AG08395 (cell line): Measurements from ENCODE around the gene TBPL1.

Experiments
- DNase-seq: peaks from one replicate; pipeline ENCODE4 v3.0.0; 2012; ENCODE audit warnings: mixed read lengths, low spot score

TBPL1 gene

GRCh38 chr6:133953634-133954415, 801 bp downstream of the TBPL1 start:
- DNase-seq, result no peak

- DNase-seq, result no peak
Measured at GRCh38 chr6:133954657-133955576, 1.9 kb downstream of the TBPL1 start.

DNA sequence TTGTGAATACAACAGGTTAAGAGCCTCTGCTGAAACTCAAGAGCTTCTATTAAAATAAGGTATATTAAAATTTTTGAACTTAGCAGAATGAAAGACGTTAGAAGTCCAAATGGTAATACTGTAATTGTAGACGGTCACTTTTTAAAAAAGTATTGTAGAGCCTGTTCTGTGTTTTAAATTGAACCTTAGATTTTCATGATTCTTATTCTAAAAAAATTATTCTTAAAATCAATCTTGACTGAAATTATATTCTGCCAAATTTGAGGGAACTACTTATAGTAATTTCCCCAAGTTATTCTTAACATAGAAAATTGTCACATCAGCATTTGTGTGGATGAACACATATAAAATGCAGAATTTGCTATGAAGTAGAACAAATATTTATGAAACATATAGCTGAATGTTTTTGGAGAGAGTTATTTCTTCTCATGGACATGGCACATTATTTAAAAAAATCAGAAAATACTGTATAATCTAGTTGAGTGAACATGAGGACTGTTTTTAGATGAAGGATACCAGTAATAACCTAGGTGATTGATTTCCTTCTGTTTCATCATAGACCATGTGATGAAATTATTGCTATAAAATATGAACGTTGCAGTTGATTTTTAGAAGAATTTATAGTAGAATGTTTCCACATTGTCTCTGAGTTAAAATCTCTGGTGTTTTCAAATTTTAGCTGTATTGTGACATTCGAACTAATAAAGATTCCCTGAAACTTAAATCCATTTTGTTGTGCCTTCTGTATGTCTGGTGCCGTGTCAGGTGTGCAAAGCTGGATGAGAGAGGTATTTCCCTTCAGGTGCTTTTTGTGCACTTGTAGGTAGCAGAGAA, 2.8 kb downstream of the TBPL1 start:
- no peak for DNase-seq

- no peak for DNase-seq
Measured at GRCh38 chr6:133956416-133957049, 3.5 kb downstream of the TBPL1 start.

- no peak for DNase-seq
Measured at GRCh38 chr6:133957227-133957626, 4.2 kb downstream of the TBPL1 start.

- DNase-seq, result no peak
Measured at GRCh38 chr6:133957780-133958242, 4.8 kb downstream of the TBPL1 start.

DNA sequence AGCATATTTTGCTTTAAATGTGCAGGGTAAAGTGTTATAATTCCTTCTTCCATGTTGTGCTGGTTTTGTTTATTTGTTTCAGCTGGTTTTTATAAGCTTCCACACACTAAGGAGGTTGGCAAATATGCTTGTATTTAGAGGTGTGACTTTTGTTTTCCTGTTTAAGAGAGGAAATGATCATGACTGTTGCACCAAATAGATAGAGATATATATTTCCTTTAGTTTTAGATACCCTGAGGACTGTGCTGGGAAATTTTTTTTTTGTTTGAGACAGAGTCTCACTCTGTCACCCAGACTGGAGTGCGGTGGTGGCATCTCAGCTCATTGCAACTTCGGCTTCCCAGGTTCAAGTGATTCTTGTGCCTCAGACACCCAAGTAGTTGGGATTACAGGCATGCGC, 5.8 kb downstream of the TBPL1 start:
- DNase-seq, result no peak

DNA sequence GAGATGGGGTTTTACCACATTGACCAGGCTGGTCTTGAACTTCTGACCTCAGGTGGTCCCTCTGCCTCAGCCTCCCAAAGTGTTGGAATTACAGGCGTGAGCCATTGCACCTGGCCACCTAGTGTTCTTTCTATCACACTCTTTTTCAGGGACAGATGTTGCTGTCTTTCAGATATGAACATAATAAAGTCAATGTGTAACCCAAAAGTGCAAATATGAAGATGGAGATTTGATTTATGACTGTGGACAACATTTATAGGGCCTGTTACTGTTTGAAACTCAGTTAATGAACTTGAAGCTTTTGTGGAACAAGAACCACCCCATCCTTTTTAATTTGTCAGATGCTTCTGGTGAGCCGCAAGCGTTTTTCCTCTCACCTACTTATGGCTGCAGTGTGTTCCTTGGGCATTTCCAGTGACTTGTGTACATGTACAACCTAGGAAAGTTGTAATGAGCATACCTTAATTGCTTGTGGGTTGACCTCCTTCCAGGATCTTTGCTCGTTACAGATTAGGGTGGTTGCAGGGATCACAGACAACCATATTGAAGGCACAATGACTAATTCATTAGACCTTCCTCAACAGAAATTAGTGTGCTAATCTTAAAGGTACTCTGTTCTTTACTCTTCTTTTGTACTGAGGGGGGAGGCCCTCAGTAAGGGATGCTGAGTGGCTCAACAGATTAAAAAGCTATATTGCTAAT, 6.8 kb downstream of the TBPL1 start:
- DNase-seq, result no peak

GRCh38 chr6:133961831-133962230, 8.8 kb downstream of the TBPL1 start:
- no peak for DNase-seq

DNA sequence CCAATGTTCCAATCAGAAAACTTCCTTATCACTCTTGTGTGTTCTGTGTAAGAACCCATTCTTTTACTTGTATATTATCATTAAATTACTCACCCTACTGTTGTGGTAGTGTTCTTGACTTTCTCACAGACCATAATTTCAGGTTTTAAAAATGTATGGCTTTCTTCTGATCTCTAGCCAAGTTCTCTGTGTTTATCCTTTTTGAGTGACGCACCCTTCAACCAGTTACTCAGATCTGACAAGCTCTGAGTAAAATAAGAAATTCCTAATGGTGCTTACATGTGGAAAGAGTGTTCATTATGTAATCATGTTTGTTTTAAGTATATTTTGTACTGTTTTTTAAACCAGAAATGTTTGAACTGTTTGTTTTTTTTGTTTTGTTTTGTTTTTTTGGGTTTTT, 11.0 kb downstream of the TBPL1 start:
- DNase-seq, result no peak

- no peak for DNase-seq
Measured at GRCh38 chr6:133964702-133965101, 11.7 kb downstream of the TBPL1 start.

GRCh38 chr6:133965817-133966360, 12.9 kb downstream of the TBPL1 start:
- no peak for DNase-seq

GRCh38 chr6:133966654-133967329, 13.8 kb downstream of the TBPL1 start:
- DNase-seq, result no peak

- DNase-seq, result no peak
Measured at GRCh38 chr6:133967347-133967746, 14.3 kb downstream of the TBPL1 start.

DNA sequence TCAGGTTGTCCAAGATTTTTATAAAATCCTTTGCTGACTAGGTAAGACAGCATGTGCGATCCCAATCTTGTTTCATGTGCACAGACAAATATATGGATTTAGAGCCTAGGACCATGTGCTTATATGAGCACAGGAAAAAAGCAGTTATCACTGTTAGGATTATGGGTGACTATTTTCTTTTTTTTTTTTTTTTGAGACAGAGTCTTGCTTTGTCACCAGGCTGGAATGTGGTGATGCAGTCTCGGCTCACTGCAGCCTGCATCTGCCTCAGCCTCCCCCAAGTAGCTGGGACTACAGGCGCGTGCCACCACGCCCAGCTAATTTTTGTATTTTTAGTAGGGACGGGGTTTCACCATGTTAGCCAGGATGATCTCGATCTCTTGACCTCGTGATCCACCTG, 14.8 kb downstream of the TBPL1 start:
- peak; percentile 34 for DNase-seq

- no peak for DNase-seq
Measured at GRCh38 chr6:133969285-133969920, 16.4 kb downstream of the TBPL1 start.

- no peak for DNase-seq
Measured at GRCh38 chr6:133969921-133970295, 16.9 kb downstream of the TBPL1 start.

- no peak for DNase-seq
Measured at GRCh38 chr6:133971861-133972260, 18.8 kb downstream of the TBPL1 start.

DNA sequence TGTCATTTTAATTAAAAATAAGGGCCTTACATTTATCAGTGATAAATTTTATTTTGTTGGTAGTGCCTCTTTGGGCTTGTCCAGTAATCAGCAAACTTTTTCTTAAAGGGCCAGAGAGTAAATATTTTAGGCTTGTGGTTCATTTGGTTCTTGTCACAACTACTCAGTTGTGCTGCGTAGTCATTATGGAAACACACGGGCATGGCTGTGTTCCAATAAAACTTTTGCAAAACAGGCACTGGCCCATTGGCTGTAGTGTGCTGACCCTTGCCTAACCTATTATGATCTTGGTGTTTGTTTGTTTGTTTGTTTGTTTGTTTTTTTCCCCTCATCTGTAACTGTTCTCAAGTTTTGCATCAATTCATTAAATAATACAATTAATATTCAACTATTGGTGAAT, 19.4 kb downstream of the TBPL1 start:
- DNase-seq, result no peak
